ENCODE data around the gene CACNA1H. TPM values are rescaled to one million over a fixed set of nuclear protein-coding genes. Genes with fewer than 3 reads are reported as not detected.

CACNA1H gene
- total RNA-seq, 2 experiments from 2014 or later: 0.86 to 0.98 TPM

GRCh38 chr16:1146409-1146808 lies 6.5 kb upstream of the CACNA1H start:
- POLR2A ChIA-PET: no interaction called here
- Mint-ChIP-seq H3K4me3 (no peak overlapping the region), H3K27ac (no peak overlapping the region), H3K9me3 (ENCODE audit: low read depth) (peaks cover 3% of the 10 kb centered on the region), H3K4me1 (peaks cover under 1% of the 10 kb centered on the region), H3K36me3 (ENCODE audit: low read depth) (no peaks in the 10 kb centered on the region), H3K27me3 (no peaks in the 10 kb centered on the region)
- CTCF ChIA-PET: no interaction called here
- peak; percentile 35 for DNase-seq
- intact Hi-C loops (cut with DNase I, micrococcal nuclease): no loop called here
- ATAC-seq: no peak

GRCh38 chr16:1147027-1147426 lies 5.9 kb upstream of the CACNA1H start:
- intact Hi-C loops (cut with DNase I, micrococcal nuclease): no loop called here
- Mint-ChIP-seq H3K27me3 (no peaks in the 10 kb centered on the region), H3K27ac (no peak overlapping the region), H3K36me3 (ENCODE audit: low read depth) (no peaks in the 10 kb centered on the region), H3K4me1 (peaks cover 2% of the 10 kb centered on the region), H3K9me3 (ENCODE audit: low read depth) (peaks cover 3% of the 10 kb centered on the region), H3K4me3 (no peak overlapping the region)
- DNase-seq: no peak
- ChIA-PET CTCF (interaction anchor here (0.7 kb wide), 1 partner anchor 8 kb away, joined by 4 read pairs; no protein-coding TSS in a partner anchor), POLR2A (interaction anchor here (0.6 kb wide), 1 partner anchor 651 kb away, joined by 3 read pairs; no protein-coding TSS in a partner anchor)
- no peak for ATAC-seq

GRCh38 chr16:1149101-1149636 lies 3.7 kb upstream of the CACNA1H start:
- ChIA-PET POLR2A (no interaction called here), CTCF (no interaction called here)
- intact Hi-C loops (cut with DNase I, micrococcal nuclease): no loop called here
- no peak overlapping the region for H3K4me3 Mint-ChIP-seq
- DNase-seq (no peak), ATAC-seq (no peak)
- no peaks in the 10 kb centered on the region for H3K36me3 Mint-ChIP-seq (ENCODE audit: low read depth)
- H3K27me3 Mint-ChIP-seq: no peaks in the 10 kb centered on the region
- H3K4me1 Mint-ChIP-seq: peaks cover 2% of the 10 kb centered on the region
- H3K9me3 Mint-ChIP-seq (ENCODE audit: low read depth): peaks cover 3% of the 10 kb centered on the region
- no peak overlapping the region for H3K27ac Mint-ChIP-seq

GRCh38 chr16:1150511-1150982 lies 2.4 kb upstream of the CACNA1H start:
- Mint-ChIP-seq H3K4me1 (peaks cover 2% of the 10 kb centered on the region), H3K27me3 (peaks cover 5% of the 10 kb centered on the region), H3K4me3 (peak overlapping the region; percentile 18), H3K36me3 (ENCODE audit: low read depth) (no peaks in the 10 kb centered on the region), H3K9me3 (ENCODE audit: low read depth) (peaks cover 3% of the 10 kb centered on the region), H3K27ac (no peak overlapping the region)
- ATAC-seq: peak; percentile 31
- POLR2A ChIA-PET: no interaction called here
- peak; percentile 56 for DNase-seq
- CTCF ChIA-PET: interaction anchor here (0.6 kb wide), 1 partner anchor 378 kb away, joined by 3 read pairs; no protein-coding TSS in a partner anchor
- intact Hi-C loops (cut with DNase I, micrococcal nuclease): loop anchor here in 1 of 2 experiments (5.0 kb wide), 1 partner anchor 453 kb away; no protein-coding TSS in a partner anchor

- peaks cover 3% of the 10 kb centered on the region for H3K9me3 Mint-ChIP-seq (ENCODE audit: low read depth)
- ChIA-PET POLR2A (no interaction called here), CTCF (interaction anchor here (0.5 to 0.6 kb wide), 3 partner anchors 15 to 379 kb away, joined by 3 read pairs; no protein-coding TSS in a partner anchor)
- peaks cover 7% of the 10 kb centered on the region for H3K27me3 Mint-ChIP-seq
- intact Hi-C loops (cut with DNase I, micrococcal nuclease): loop anchor here in 1 of 2 experiments (1.0 to 5.0 kb wide), 3 partner anchors 157 to 454 kb away; partner anchors contain the start of gene UBE2I
- H3K4me3 Mint-ChIP-seq: no peak overlapping the region
- H3K36me3 Mint-ChIP-seq (ENCODE audit: low read depth): no peaks in the 10 kb centered on the region
- H3K4me1 Mint-ChIP-seq: peaks cover 2% of the 10 kb centered on the region
- DNase-seq (no peak), ATAC-seq (no peak)
- H3K27ac Mint-ChIP-seq: no peak overlapping the region
Measured at GRCh38 chr16:1151424-1152122, 1.3 kb upstream of the CACNA1H start.

GRCh38 chr16:1152123-1152638 lies 725 bp upstream of the CACNA1H start:
- DNase-seq (peak; percentile 66), ATAC-seq (peak; percentile 30)
- Mint-ChIP-seq H3K4me3 (peak overlapping the region; percentile 41), H3K27ac (no peak overlapping the region), H3K36me3 (ENCODE audit: low read depth) (no peaks in the 10 kb centered on the region), H3K9me3 (ENCODE audit: low read depth) (peaks cover under 1% of the 10 kb centered on the region), H3K27me3 (peaks cover 7% of the 10 kb centered on the region), H3K4me1 (peaks cover 2% of the 10 kb centered on the region)
- intact Hi-C loops (cut with DNase I, micrococcal nuclease): loop anchor here in 1 of 2 experiments (1.0 to 5.0 kb wide), 3 partner anchors 157 to 455 kb away; partner anchors contain the start of gene UBE2I
- ChIA-PET POLR2A (no interaction called here), CTCF (interaction anchor here (0.6 kb wide), 1 partner anchor 338 kb away, joined by 3 read pairs; no protein-coding TSS in a partner anchor)

GRCh38 chr16:1153480-1154160 lies 714 bp downstream of the CACNA1H start:
- intact Hi-C loops (cut with DNase I, micrococcal nuclease): loop anchor here in 1 of 2 experiments (2.0 to 5.0 kb wide), 2 partner anchors 155 to 456 kb away; partner anchors contain the start of gene UBE2I
- ATAC-seq: no peak
- no peaks in the 10 kb centered on the region for H3K36me3 Mint-ChIP-seq (ENCODE audit: low read depth)
- DNase-seq: no peak
- ChIA-PET POLR2A (no interaction called here), CTCF (no interaction called here)
- peaks cover 2% of the 10 kb centered on the region for H3K4me1 Mint-ChIP-seq
- H3K9me3 Mint-ChIP-seq (ENCODE audit: low read depth): no peaks in the 10 kb centered on the region
- no peak overlapping the region for H3K4me3 Mint-ChIP-seq
- peaks cover 7% of the 10 kb centered on the region for H3K27me3 Mint-ChIP-seq
- no peak overlapping the region for H3K27ac Mint-ChIP-seq

GRCh38 chr16:1154291-1154886 lies 1.5 kb downstream of the CACNA1H start:
- Mint-ChIP-seq H3K27me3 (peaks cover 7% of the 10 kb centered on the region), H3K36me3 (ENCODE audit: low read depth) (no peaks in the 10 kb centered on the region), H3K4me3 (no peak overlapping the region), H3K4me1 (peaks cover 2% of the 10 kb centered on the region), H3K27ac (no peak overlapping the region), H3K9me3 (ENCODE audit: low read depth) (no peaks in the 10 kb centered on the region)
- ATAC-seq: no peak
- CTCF ChIA-PET: no interaction called here
- POLR2A ChIA-PET: no interaction called here
- no peak for DNase-seq
- intact Hi-C loops (cut with DNase I, micrococcal nuclease): loop anchor here in 1 of 2 experiments (5.0 kb wide), 1 partner anchor 457 kb away; no protein-coding TSS in a partner anchor

GRCh38 chr16:1154887-1155331 lies 2.0 kb downstream of the CACNA1H start:
- intact Hi-C loops (cut with DNase I, micrococcal nuclease): loop anchor here in 1 of 2 experiments (5.0 kb wide), 1 partner anchor 458 kb away; no protein-coding TSS in a partner anchor
- CTCF ChIA-PET: interaction anchor here (0.6 kb wide), 1 partner anchor 8 kb away, joined by 4 read pairs; no protein-coding TSS in a partner anchor
- H3K4me3 Mint-ChIP-seq: no peak overlapping the region

GRCh38 chr16:1155353-1156054 lies 2.6 kb downstream of the CACNA1H start:
- Mint-ChIP-seq H3K27ac (no peak overlapping the region), H3K4me1 (peaks cover 2% of the 10 kb centered on the region), H3K36me3 (ENCODE audit: low read depth) (no peaks in the 10 kb centered on the region), H3K27me3 (peaks cover 12% of the 10 kb centered on the region), H3K9me3 (ENCODE audit: low read depth) (no peaks in the 10 kb centered on the region), H3K4me3 (no peak overlapping the region)
- ChIA-PET CTCF (interaction anchor here (0.6 kb wide), 1 partner anchor 9 kb away, joined by 4 read pairs; no protein-coding TSS in a partner anchor), POLR2A (no interaction called here)
- ATAC-seq (no peak), DNase-seq (no peak)
- intact Hi-C loops (cut with DNase I, micrococcal nuclease): no loop called here

More at GRCh38 chr16:1154887-1155331, 2.0 kb downstream of the CACNA1H start:
- Mint-ChIP-seq H3K9me3 (ENCODE audit: low read depth) (no peaks in the 10 kb centered on the region), H3K27me3 (peaks cover 9% of the 10 kb centered on the region), H3K36me3 (ENCODE audit: low read depth) (no peaks in the 10 kb centered on the region), H3K27ac (no peak overlapping the region), H3K4me1 (peaks cover 2% of the 10 kb centered on the region)
- POLR2A ChIA-PET: no interaction called here
- DNase-seq: no peak
- no peak for ATAC-seq
